HG02798 (cell line): ENCODE results near the gene RAVER2.
"Not testable (repeated sequence)": the region's sequence is repeated elsewhere in the genome, so short reads cannot be mapped to it uniquely, and the experiment has no call there.

ENCODE experiments used
- ATAC-seq: cut with Tn5 transposase; IDR thresholded peaks from one replicate; pipeline ENCODE4 v1.9.1; 2021; ENCODE audit warnings: mild to moderate bottlenecking; ENCODE audit not compliant: unreplicated experiment, poor library complexity

The RAVER2 gene

GRCh38 chr1:64745986-64746940 lies 1.4 kb downstream of the RAVER2 start:
- no peak for ATAC-seq

GRCh38 chr1:64748222-64748621 lies 3.3 kb downstream of the RAVER2 start:
- ATAC-seq = no peak

- ATAC-seq = no peak
Measured at GRCh38 chr1:64748706-64749105, 3.8 kb downstream of the RAVER2 start.

- no peak for ATAC-seq
Measured at GRCh38 chr1:64750092-64750491, 5.2 kb downstream of the RAVER2 start.

- no peak for ATAC-seq
Measured at GRCh38 chr1:64750875-64751274, 6.0 kb downstream of the RAVER2 start.

- no peak for ATAC-seq
Measured at GRCh38 chr1:64754173-64754572, 9.3 kb downstream of the RAVER2 start.

GRCh38 chr1:64755361-64755760 lies 10.5 kb downstream of the RAVER2 start:
- ATAC-seq = no peak

GRCh38 chr1:64756770-64757169 lies 11.9 kb downstream of the RAVER2 start:
- no peak for ATAC-seq

- no peak for ATAC-seq
Measured at GRCh38 chr1:64757213-64757612, 12.3 kb downstream of the RAVER2 start.

GRCh38 chr1:64758233-64758632 lies 13.4 kb downstream of the RAVER2 start:
- ATAC-seq = no peak

- ATAC-seq = no peak
Measured at GRCh38 chr1:64759968-64760367, 15.1 kb downstream of the RAVER2 start.

GRCh38 chr1:64765012-64765411 lies 20.1 kb downstream of the RAVER2 start:
- no peak for ATAC-seq

- ATAC-seq = no peak
Measured at GRCh38 chr1:64765826-64766225, 21.0 kb downstream of the RAVER2 start.

- ATAC-seq = no peak
Measured at GRCh38 chr1:64766429-64766828, 21.6 kb downstream of the RAVER2 start.

- ATAC-seq = no peak
Measured at GRCh38 chr1:64769482-64769881, 24.6 kb downstream of the RAVER2 start.

GRCh38 chr1:64769971-64770370 lies 25.1 kb downstream of the RAVER2 start:
- no peak for ATAC-seq

- ATAC-seq = not testable (repeated sequence)
Measured at GRCh38 chr1:64773306-64773705, 28.4 kb downstream of the RAVER2 start.

- no peak for ATAC-seq
Measured at GRCh38 chr1:64775113-64775512, 30.2 kb downstream of the RAVER2 start.

GRCh38 chr1:64782044-64782443 lies 37.2 kb downstream of the RAVER2 start:
- ATAC-seq = not testable (repeated sequence)

GRCh38 chr1:64782848-64783247 lies 38.0 kb downstream of the RAVER2 start:
- not testable (repeated sequence) for ATAC-seq

- ATAC-seq = no peak
Measured at GRCh38 chr1:64790832-64791487, 46.1 kb downstream of the RAVER2 start.
